HuH-7.5 (cell line): ENCODE data around the gene RSBN1L.
"Not testable (repeated sequence)": the region's sequence is repeated elsewhere in the genome, so short reads cannot be mapped to it uniquely, and the experiment has no call there.

Source experiments
- DNase-seq: peaks from one replicate; pipeline ENCODE4 v3.0.0; 2011; ENCODE audit warnings: low spot score

The RSBN1L gene

GRCh38 chr7:77696057-77696642 is at the start of gene RSBN1L:
Gene RSBN1L (plus strand): TSS chr7:77696459. CDS start chr7:77696470, 11 bp downstream.
- peak; percentile 69 for DNase-seq

- DNase-seq = no peak
Observed at GRCh38 chr7:77648742-77649338, 47.4 kb upstream of the RSBN1L start.

GRCh38 chr7:77649716-77650349 is 46.4 kb upstream of the RSBN1L start:
- no peak for DNase-seq

GRCh38 chr7:77651575-77652162 is 44.6 kb upstream of the RSBN1L start:
- DNase-seq = peak; percentile 9

GRCh38 chr7:77652826-77653225 is 43.4 kb upstream of the RSBN1L start:
- DNase-seq = not testable (repeated sequence)

GRCh38 chr7:77653572-77653971 is 42.7 kb upstream of the RSBN1L start:
- DNase-seq = no peak

- DNase-seq = no peak
Observed at GRCh38 chr7:77655356-77655755, 40.9 kb upstream of the RSBN1L start.

- no peak for DNase-seq
Observed at GRCh38 chr7:77655836-77656455, 40.3 kb upstream of the RSBN1L start.

GRCh38 chr7:77657427-77658224 is 38.6 kb upstream of the RSBN1L start:
- no peak for DNase-seq

GRCh38 chr7:77658928-77659327 is 37.3 kb upstream of the RSBN1L start:
- DNase-seq = no peak

- DNase-seq = no peak
Observed at GRCh38 chr7:77661816-77662215, 34.4 kb upstream of the RSBN1L start.

- DNase-seq = no peak
Observed at GRCh38 chr7:77662869-77663268, 33.4 kb upstream of the RSBN1L start.

GRCh38 chr7:77664715-77665114 is 31.5 kb upstream of the RSBN1L start:
- no peak for DNase-seq

GRCh38 chr7:77665161-77665560 is 31.1 kb upstream of the RSBN1L start:
- DNase-seq = no peak

- DNase-seq = no peak
Observed at GRCh38 chr7:77667459-77668086, 28.7 kb upstream of the RSBN1L start.

GRCh38 chr7:77674878-77675277 is 21.4 kb upstream of the RSBN1L start:
- no peak for DNase-seq

GRCh38 chr7:77679608-77680007 is 16.7 kb upstream of the RSBN1L start:
- no peak for DNase-seq

- DNase-seq = no peak
Observed at GRCh38 chr7:77680266-77680665, 16.0 kb upstream of the RSBN1L start.

- DNase-seq = no peak
Observed at GRCh38 chr7:77684030-77684429, 12.2 kb upstream of the RSBN1L start.

- no peak for DNase-seq
Observed at GRCh38 chr7:77685233-77685632, 11.0 kb upstream of the RSBN1L start.

- DNase-seq = no peak
Observed at GRCh38 chr7:77687100-77687746, 9.0 kb upstream of the RSBN1L start.
